Body of pancreas (tissue), 4 donors: ENCODE measurements around the gene ANKRD39.

Source experiments
- POLR2A ChIP-seq, 3 donors: fragments of 450-650 bp; IDR thresholded peaks; one replicate each; pipeline ENCODE4 v1.6.1; 2016; ENCODE audit warnings: antibody characterized with exemption in 3 of 3, mild to moderate bottlenecking in 2 of 3
- TF ChIP-seq, protein P1 (sequence below), 7 experiments: fragments of 450-650 bp in 4 of 7; fragments of 200-600 bp in 3 of 7; sonication (generic) in 3 of 7; IDR thresholded peaks; one replicate each; pipeline ENCODE4 v1.5.1; 2016 to 2019; ENCODE audit warnings: antibody characterized with exemption in 7 of 7

DNA sequence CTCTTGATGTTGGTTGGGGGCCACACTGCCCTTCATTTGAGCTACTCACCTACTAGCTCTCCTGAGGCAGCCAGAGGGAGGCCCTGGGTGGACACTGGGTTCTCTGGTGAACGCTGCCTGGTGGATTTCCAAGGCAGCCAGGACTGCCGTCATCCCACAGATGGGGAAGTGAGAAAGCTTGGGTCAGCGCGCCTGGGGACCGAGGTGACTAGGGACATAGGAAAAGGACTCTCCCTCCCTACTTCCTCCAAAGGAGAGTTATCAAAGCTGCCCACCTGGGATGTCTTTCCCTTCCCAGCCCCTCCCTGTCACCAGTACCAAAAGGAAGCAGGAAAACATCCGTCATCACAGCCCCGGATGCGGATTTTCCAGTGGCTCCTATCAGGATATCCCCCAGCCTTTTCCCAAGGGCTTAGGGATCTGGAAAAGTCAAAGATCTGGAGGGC, 15.9 kb upstream of the ANKRD39 start:
- TF ChIP-seq, protein P1, sequence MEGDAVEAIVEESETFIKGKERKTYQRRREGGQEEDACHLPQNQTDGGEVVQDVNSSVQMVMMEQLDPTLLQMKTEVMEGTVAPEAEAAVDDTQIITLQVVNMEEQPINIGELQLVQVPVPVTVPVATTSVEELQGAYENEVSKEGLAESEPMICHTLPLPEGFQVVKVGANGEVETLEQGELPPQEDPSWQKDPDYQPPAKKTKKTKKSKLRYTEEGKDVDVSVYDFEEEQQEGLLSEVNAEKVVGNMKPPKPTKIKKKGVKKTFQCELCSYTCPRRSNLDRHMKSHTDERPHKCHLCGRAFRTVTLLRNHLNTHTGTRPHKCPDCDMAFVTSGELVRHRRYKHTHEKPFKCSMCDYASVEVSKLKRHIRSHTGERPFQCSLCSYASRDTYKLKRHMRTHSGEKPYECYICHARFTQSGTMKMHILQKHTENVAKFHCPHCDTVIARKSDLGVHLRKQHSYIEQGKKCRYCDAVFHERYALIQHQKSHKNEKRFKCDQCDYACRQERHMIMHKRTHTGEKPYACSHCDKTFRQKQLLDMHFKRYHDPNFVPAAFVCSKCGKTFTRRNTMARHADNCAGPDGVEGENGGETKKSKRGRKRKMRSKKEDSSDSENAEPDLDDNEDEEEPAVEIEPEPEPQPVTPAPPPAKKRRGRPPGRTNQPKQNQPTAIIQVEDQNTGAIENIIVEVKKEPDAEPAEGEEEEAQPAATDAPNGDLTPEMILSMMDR (IDR thresholded peaks at IDR 0.05): no peak
- no peak for TF ChIP-seq POLR2A (IDR thresholded peaks at IDR 0.05)
